Measurements from ENCODE around the gene GNPTG.
A peak's percentile ranks its signal among the peaks of the same experiment; 100 is the strongest.

The GNPTG gene

DNA sequence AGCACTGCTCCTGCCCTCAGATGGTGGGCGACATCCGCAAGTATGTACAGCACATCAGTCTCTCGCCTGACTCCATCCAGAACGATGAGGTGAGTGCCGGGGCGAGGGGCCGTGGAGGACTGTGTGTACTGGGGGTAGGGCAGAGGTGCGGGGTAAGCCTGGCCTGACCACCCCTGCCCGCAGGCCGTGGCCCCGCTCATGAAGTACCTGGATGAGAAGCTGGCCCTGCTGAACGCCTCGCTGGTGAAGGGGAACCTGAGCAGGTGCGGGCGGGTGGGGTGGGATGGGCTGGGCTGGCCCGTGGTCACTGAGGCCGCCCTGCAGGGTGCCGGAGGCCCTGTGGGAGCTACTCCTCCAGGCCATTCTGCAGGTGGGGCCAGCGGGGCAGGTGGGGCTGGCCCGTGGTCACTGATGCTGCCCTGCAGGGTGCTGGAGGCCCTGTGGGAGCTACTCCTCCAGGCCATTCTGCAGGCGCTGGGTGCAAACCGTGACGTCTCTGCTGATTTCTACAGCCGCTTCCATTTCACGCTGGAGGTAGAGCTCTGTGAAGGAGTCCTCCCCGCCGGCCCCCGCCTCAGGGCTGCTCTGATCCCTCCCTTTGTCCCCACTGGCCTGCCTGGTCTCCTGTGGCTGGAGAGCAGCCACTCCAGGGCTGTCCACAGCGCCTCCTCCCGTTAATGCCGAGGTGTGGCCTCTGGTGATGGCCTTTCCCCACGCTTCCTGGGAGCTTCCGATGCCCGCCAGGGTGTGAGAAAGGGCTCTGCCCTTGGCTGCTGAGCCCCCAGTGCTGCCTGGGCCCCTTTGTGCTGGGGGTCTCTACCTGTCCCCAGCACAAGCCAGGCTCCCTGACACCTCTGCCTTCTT, 5.1 kb upstream of the GNPTG start:
- TF ChIP-seq CTCF (IDR thresholded peaks at IDR 0.05) (peak; percentile 45), ZFX (IDR thresholded peaks at IDR 0.05; ENCODE audit: borderline replicate concordance) (no peak)
- H3K27ac ChIP-seq = no peak overlapping the region

DNA sequence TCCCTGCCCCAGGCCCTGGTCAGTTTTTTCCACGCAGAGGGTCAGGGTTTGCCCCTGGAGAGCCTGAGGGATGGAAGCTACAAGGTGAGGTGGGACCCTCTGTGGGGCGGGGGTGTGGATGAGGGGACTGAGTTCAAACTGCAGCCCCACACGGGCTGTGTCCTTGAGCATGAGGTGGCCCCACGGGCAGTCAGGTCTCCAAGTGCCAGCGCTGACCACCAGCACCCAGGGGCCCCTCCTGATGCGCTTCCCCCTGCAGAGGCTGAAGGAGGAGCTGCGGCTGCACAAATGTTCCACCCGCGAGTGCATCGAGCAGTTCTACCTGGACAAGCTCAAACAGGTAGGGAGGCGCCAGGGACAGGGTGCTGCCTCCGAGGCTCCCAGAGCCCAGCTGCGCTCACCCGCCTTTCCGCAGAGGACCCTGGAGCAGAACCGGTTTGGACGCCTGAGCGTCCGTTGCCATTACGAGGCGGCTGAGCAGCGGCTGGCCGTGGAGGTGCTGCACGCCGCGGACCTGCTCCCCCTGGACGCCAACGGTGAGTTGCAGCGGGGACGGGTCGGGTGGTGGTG, 4.4 kb upstream of the GNPTG start:
- H3K27ac ChIP-seq = no peak overlapping the region
- TF ChIP-seq ZFX (IDR thresholded peaks at IDR 0.05; ENCODE audit: borderline replicate concordance) (no peak), CTCF (IDR thresholded peaks at IDR 0.05) (no peak)

- H3K27ac ChIP-seq = no peak overlapping the region
- TF ChIP-seq CTCF (IDR thresholded peaks at IDR 0.05) = no peak
- TF ChIP-seq ZFX (IDR thresholded peaks at IDR 0.05; ENCODE audit: borderline replicate concordance) = no peak
These were observed 3.8 kb upstream of the GNPTG start for GRCh38 chr16:1347962-1348361.

DNA sequence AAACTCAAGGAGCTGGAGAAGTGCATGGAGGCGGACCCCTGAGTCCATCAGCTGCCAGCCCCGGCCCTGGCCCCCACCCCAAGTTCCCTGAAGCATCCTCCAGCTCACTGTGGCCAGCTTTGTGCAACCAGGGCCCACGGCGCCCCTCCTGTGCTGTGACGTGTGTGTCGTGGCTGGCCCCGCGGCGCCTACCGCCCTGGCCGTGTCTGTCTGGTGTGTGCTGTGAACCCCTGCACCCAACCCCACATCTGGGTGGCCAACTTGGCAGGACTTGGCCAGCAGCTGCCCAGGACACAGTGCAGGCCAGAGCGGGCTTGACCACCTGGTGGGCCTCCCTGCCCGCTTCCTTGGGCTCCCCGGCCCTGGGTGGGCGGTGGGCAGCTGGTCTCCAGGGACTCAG, 3.3 kb upstream of the GNPTG start:
- H3K27ac ChIP-seq = no peak overlapping the region
- no peak for TF ChIP-seq ZFX (IDR thresholded peaks at IDR 0.05; ENCODE audit: borderline replicate concordance)

DNA sequence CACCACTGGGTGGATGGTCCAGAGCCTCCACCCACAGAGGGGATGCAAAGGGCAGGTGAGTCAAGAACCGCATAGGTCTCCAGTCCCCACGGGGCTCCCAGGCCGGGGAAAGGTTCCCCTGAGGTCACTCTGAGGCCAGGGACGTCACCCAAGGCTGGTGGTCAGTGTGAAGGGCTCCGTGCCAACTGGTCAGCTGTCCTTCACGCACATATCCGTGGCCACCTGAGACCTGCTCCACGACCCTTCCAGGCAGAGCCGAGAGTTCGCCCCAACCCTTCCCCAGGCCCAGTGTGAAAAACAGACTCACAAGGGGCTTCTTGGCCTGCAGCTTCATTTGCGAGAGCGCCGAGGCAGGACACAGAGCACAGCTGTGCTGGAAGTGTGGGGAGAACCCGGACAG, 2.8 kb upstream of the GNPTG start:
- no peak overlapping the region for H3K27ac ChIP-seq
- TF ChIP-seq ZFX (IDR thresholded peaks at IDR 0.05; ENCODE audit: borderline replicate concordance) = no peak
- no peak for TF ChIP-seq CTCF (IDR thresholded peaks at IDR 0.05)

DNA sequence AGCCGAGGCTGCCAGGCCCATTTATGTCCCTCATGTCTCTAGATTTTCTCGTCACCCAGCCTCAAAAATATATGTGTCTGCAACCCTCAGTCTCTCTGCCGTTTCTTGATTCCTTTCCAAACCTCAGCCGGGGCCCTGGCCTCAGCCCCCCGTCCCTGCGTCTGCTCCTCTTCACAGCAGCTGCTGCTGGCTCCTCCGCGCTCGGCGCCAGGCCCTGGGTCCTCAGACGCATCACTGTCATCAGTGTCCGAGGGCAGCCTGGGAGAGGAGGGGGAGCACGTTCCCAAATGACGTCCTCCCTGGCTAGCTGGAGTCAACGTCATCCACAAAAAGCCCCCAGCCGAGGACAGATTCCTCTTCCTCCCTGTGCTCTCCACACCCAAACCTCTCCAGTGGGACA, 2.4 kb upstream of the GNPTG start:
- H3K27ac ChIP-seq = no peak overlapping the region
- TF ChIP-seq CTCF (IDR thresholded peaks at IDR 0.05) (no peak), ZFX (IDR thresholded peaks at IDR 0.05; ENCODE audit: borderline replicate concordance) (no peak)

DNA sequence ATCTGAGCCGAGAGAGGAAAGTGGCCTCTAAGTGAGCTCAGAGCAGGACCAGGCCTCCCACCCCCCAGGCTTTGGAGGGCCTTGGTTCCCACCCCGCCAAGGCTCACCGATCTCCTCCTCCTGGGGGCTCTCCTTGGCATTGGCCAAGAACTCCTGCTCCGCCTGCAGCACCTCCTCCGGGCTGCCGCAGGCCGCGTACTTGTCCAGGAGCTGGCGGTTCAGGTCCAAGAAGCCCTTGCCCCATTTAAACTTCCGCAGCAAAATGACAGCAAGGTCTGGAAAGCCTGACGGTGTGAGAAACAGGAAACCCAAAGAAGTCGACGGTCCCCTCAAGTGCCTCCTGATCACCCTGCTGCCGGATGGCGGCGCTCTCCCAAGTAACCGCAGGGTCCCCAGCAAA, 1.8 kb upstream of the GNPTG start:
- H3K27ac ChIP-seq = no peak overlapping the region
- no peak for TF ChIP-seq ZFX (IDR thresholded peaks at IDR 0.05; ENCODE audit: borderline replicate concordance)
- no peak for TF ChIP-seq CTCF (IDR thresholded peaks at IDR 0.05)
